ENCODE data around the gene CNRIP1.
A peak's percentile ranks its signal among the peaks of the same experiment; 100 is the strongest.

The CNRIP1 gene

GRCh38 chr2:68248361-68248760, 71.4 kb downstream of the CNRIP1 start:
- TF ChIP-seq CTCF (IDR thresholded peaks at IDR 0.05): no peak

GRCh38 chr2:68246396-68246795, 73.4 kb downstream of the CNRIP1 start:
- no peak for TF ChIP-seq CTCF (IDR thresholded peaks at IDR 0.05)

GRCh38 chr2:68245672-68246071, 74.1 kb downstream of the CNRIP1 start:
- TF ChIP-seq CTCF (IDR thresholded peaks at IDR 0.05): no peak

- no peak for TF ChIP-seq CTCF (IDR thresholded peaks at IDR 0.05)
Measured at GRCh38 chr2:68245066-68245465, 74.7 kb downstream of the CNRIP1 start.

GRCh38 chr2:68244456-68244855, 75.3 kb downstream of the CNRIP1 start:
- TF ChIP-seq CTCF (IDR thresholded peaks at IDR 0.05): 0 out of 2 replicates have a peak, but pooled peaks have one; percentile 8
